MM.1S (cell line): ENCODE results near the gene NSMF.

Experiments used
- DNase-seq: peaks from one replicate; pipeline ENCODE4 v3.0.0-alpha.2; 2015
- H2AFZ ChIP-seq: fragments of 300-600 bp; sonication (generic); 2 replicates; pipeline ENCODE4 v1.6.0; 2016; ENCODE audit warnings: antibody characterized with exemption, low read length
- H3F3A ChIP-seq: fragments of 300-600 bp; sonication (generic); 2 replicates; pipeline ENCODE4 v1.6.1; 2016; ENCODE audit warnings: mild to moderate bottlenecking, antibody characterized with exemption, low read length, moderate library complexity, mixed read lengths; ENCODE audit not compliant: insufficient read depth
- H3K27ac ChIP-seq: fragments of 300-600 bp; sonication (generic); 2 replicates; pipeline ENCODE4 v1.5.1; 2016; ENCODE audit warnings: mild to moderate bottlenecking, low read length
- H3K27me3 ChIP-seq: fragments of 300-600 bp; sonication (generic); replicated peaks from 2 replicates; pipeline ENCODE4 v1.6.0; 2016; ENCODE audit warnings: low read length; ENCODE audit not compliant: insufficient read depth
- H3K36me3 ChIP-seq: fragments of 300-600 bp; sonication (generic); replicated peaks from 2 replicates; pipeline ENCODE4 v1.6.1; 2016; ENCODE audit warnings: mild to moderate bottlenecking, low read length, mixed read lengths; ENCODE audit not compliant: insufficient read depth
- H3K4me1 ChIP-seq: fragments of 300-600 bp; sonication (generic); 2 replicates; pipeline ENCODE4 v1.6.1; 2016; ENCODE audit warnings: low read length, mixed read lengths
- H3K4me2 ChIP-seq: fragments of 300-600 bp; sonication (generic); 2 replicates; pipeline ENCODE4 v1.6.0; 2016; ENCODE audit warnings: low read depth, low read length
- H3K4me3 ChIP-seq: fragments of 300-600 bp; sonication (generic); 2 replicates; pipeline ENCODE4 v1.5.1; 2016; ENCODE audit warnings: low read length, mixed read lengths
- H3K79me2 ChIP-seq: fragments of 300-600 bp; sonication (generic); 2 replicates; pipeline ENCODE4 v1.6.1; 2016; ENCODE audit warnings: mixed run types, low read length, mixed read lengths
- H3K9ac ChIP-seq: fragments of 300-600 bp; sonication (generic); 2 replicates; pipeline ENCODE4 v1.6.1; 2016; ENCODE audit warnings: low read length, mixed read lengths
- H3K9me2 ChIP-seq: fragments of 300-600 bp; sonication (generic); replicated peaks from 2 replicates; pipeline ENCODE4 v1.6.1; 2016; ENCODE audit warnings: mild to moderate bottlenecking, low read length, mixed read lengths; ENCODE audit not compliant: insufficient read depth
- H3K9me3 ChIP-seq: fragments of 300-600 bp; sonication (generic); replicated peaks from 2 replicates; pipeline ENCODE4 v1.6.1; 2016; ENCODE audit warnings: mild to moderate bottlenecking, low read length, mixed read lengths; ENCODE audit not compliant: insufficient read depth
- H4K20me1 ChIP-seq: fragments of 300-600 bp; sonication (generic); 2 replicates; pipeline ENCODE4 v1.6.1; 2016; ENCODE audit warnings: mild to moderate bottlenecking, low read length, moderate library complexity, mixed read lengths; ENCODE audit not compliant: insufficient read depth
- CTCF ChIP-seq: fragments of 300-600 bp; sonication (generic); IDR thresholded peaks from 2 replicates; pipeline ENCODE4 v1.5.1; 2016; ENCODE audit warnings: antibody characterized with exemption, low read length, mixed read lengths
- EZH2 ChIP-seq: fragments of 300-600 bp; sonication (generic); optimal IDR thresholded peaks from 2 replicates; pipeline ENCODE3; 2017; ENCODE audit warnings: low read depth, mild to moderate bottlenecking, antibody characterized with exemption, low read length, mixed read lengths
- EZH2phosphoT487 ChIP-seq: fragments of 300-600 bp; sonication (generic); IDR thresholded peaks from 2 replicates; pipeline ENCODE4 v1.6.1; 2018; ENCODE audit warnings: antibody characterized with exemption, low read length

Gene NSMF

GRCh38 chr9:137415451-137415850 lies 43.7 kb downstream of the NSMF start:
- Histone ChIP-seq H3K9me3 (no peaks in the 10 kb centered on the region), H3K4me1 (no peaks in the 10 kb centered on the region; the same call in 1 of the 2 replicates), H3K4me2 (no peak overlapping the region), H3K9me2 (no peaks in the 10 kb centered on the region), H3K9ac (no peak overlapping the region), H4K20me1 (no peaks in the 10 kb centered on the region), H3K27ac (no peak overlapping the region), H3K79me2 (peaks cover 12% of the 10 kb centered on the region; the same call in 1 of the 2 replicates), H2AFZ (no peak overlapping the region), H3K4me3 (no peak overlapping the region), H3K27me3 (no peaks in the 10 kb centered on the region), H3K36me3 (no peaks in the 10 kb centered on the region), H3F3A (no peaks in the 10 kb centered on the region)
- TF ChIP-seq EZH2: no peak
- no peak for TF ChIP-seq EZH2phosphoT487
- no peak for TF ChIP-seq CTCF
- no peak for DNase-seq

GRCh38 chr9:137412431-137412830 lies 46.7 kb downstream of the NSMF start:
- no peaks in the 10 kb centered on the region for H3K9me2 ChIP-seq
- H3K4me2 ChIP-seq: no peak overlapping the region
- H2AFZ ChIP-seq: no peak overlapping the region
- H3K9ac ChIP-seq: no peak overlapping the region
- DNase-seq: no peak
- H3K79me2 ChIP-seq: peaks cover 9% of the 10 kb centered on the region; the same call in 1 of the 2 replicates
- no peaks in the 10 kb centered on the region for H3K27me3 ChIP-seq
- H3K9me3 ChIP-seq: no peaks in the 10 kb centered on the region
- no peak overlapping the region for H3K27ac ChIP-seq
- no peaks in the 10 kb centered on the region for H4K20me1 ChIP-seq
- no peaks in the 10 kb centered on the region for H3K36me3 ChIP-seq
- H3F3A ChIP-seq: no peaks in the 10 kb centered on the region
- H3K4me3 ChIP-seq: no peak overlapping the region
- no peaks in the 10 kb centered on the region; the same call in 1 of the 2 replicates for H3K4me1 ChIP-seq
- no peak for TF ChIP-seq CTCF
- TF ChIP-seq EZH2phosphoT487: no peak
- no peak for TF ChIP-seq EZH2

- peak overlapping the region; percentile 28; the same call in 1 of the 2 replicates for H3K9ac ChIP-seq
- peak overlapping the region; percentile 37; the same call in 1 of the 2 replicates for H3K27ac ChIP-seq
- DNase-seq: peak; percentile 64
Observed at GRCh38 chr9:137411645-137412380, 47.3 kb downstream of the NSMF start.

More at GRCh38 chr9:137411645-137412380, 47.3 kb downstream of the NSMF start:
- Histone ChIP-seq H3K36me3 (no peaks in the 10 kb centered on the region), H3K4me1 (no peaks in the 10 kb centered on the region; the same call in 1 of the 2 replicates), H3K79me2 (peaks cover 5% of the 10 kb centered on the region; the same call in 1 of the 2 replicates), H2AFZ (peak overlapping the region; percentile 38; the same call in 1 of the 2 replicates), H3K27me3 (no peaks in the 10 kb centered on the region), H4K20me1 (no peaks in the 10 kb centered on the region), H3K4me2 (peak overlapping the region; percentile 68), H3K9me3 (no peaks in the 10 kb centered on the region), H3K9me2 (no peaks in the 10 kb centered on the region), H3K4me3 (no peak overlapping the region; the same call in 1 of the 2 replicates), H3F3A (no peaks in the 10 kb centered on the region)
- TF ChIP-seq EZH2phosphoT487 (no peak), CTCF (no peak), EZH2 (no peak)
